SIG-M5 (cell line): ENCODE measurements around the gene TRMT1L.

Experiments
- DNase-seq: peaks from one replicate; lab custom pipeline; 2025; lab: John Stamatoyannopoulos, UW

Gene TRMT1L

DNA sequence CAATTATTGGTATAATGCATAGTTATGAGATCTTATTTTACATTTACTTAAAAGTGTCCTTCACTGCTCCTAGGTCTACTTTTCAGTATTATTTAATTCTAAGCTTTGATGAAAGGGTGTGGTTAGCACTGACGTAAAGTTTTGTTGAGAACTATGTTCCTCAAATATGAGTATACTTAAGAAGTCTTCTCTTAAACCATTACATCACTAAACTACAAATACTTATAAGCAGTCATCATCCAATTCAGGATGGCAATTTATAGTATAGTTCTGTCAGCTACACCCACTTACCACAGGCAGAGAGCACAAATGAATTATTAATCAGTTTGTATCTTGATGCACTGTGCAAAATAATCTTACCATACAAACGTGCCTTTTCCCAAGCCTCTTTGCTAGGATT, 27.0 kb downstream of the TRMT1L start:
- no peak for DNase-seq

DNA sequence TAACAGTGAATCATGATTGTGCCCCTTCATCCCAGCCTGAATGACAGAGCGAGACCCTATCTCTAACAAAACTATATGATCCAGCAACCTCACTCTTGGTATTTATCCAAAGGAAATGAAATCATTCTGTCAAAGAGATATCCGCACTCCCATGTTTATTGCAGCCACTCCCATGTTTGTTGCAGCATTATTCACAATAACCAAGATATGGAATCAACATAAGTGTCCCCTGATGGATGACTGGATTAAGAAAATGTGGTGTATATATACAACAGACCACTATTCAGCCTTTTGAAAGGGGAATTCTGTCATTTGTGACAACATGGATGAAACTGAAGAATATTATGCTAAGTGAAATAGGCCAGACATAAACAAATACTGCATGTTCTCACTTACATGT, 44.4 kb downstream of the TRMT1L start:
- no peak for DNase-seq

DNA sequence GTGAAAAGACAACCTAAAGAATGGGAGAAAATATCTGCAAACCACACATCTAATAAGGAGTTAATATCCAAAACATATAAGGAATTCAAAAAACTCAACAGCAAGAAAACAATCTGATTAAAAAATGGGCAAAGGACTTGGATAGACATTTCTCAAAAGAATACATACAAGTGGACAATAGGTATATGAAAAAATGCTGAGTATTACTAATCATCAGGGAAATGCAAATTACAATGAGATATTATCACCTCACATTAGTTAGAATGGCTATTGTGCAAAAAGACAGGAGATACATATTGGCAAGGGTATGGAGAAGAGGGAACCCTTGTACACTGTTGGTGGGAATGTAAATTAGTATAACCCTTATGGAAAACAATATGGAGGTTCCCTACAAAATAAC, 44.9 kb downstream of the TRMT1L start:
- DNase-seq = no peak

DNA sequence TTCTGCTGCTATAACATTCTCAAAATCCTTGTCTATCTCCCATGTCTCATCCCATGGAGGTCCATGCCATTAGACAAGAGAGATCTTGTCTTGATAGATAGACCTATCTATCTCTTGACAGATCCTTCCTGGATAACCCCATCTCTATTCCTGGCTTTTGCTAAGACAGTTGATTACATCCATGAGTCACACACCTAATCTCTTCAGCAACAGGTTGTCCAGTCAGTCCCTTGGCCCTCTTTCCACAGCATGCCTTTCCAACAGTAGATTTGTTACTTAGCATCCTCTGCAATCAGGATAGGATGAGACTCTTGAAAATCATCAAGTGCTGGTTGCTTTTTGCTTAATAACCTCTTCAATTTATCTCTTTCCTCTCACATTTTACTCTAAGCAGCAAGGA, 46.6 kb downstream of the TRMT1L start:
- DNase-seq = no peak

DNA sequence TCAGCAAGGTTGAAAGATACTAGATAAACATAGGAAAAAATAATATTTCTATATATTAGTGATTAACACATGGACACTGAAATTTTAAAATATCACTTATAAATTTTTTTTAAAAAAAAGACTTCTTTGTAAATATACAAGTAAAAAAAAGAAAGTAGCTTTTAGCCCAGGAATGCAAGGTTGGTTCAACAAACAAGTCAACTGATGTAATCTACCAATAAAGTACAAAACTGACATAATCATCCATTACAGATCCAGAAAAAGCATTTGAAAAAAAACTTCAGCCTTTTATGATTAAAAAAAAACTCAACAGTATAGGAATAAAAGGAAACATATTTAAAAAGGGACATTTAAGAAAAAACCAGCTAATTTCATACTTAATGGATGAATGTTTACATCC, 48.4 kb downstream of the TRMT1L start:
- no peak for DNase-seq

DNA sequence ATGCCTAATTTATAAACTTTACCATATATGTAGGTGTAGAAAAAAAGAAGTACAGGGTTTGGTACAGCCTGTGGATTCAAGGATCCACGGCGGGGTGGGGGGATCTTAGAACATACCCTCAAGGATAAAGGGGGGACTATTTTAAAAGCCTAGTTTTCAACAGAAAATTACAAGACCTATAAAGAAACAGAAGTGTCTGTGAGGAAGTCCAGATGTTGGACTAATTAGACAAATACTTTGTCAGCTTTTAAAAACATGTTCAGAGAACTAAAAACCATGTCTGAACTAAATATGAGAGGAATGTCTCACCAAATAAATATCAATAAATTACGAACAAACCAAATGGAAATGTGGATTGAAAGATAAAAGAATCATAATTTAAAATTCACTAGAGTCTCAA, 51.6 kb downstream of the TRMT1L start:
- DNase-seq = no peak

DNA sequence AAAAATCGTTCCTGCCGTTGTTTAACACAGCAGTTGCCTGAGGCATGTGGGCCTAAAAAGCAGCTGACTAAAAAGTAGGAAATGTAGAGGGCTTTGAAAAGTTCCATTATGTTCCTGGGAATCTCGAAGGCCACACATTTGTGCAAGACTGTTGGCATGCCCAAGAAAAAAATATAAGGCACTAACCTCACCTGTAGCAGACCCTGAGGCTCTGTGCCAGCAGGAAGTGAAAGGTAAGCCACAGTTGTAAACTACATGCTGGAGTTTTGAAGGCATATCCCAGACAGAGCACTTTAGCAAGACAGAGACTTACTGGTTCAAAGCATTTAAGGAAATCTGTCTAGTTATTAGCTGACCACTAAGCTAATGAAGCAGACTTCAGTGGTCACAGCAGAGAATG, 52.7 kb downstream of the TRMT1L start:
- no peak for DNase-seq

DNA sequence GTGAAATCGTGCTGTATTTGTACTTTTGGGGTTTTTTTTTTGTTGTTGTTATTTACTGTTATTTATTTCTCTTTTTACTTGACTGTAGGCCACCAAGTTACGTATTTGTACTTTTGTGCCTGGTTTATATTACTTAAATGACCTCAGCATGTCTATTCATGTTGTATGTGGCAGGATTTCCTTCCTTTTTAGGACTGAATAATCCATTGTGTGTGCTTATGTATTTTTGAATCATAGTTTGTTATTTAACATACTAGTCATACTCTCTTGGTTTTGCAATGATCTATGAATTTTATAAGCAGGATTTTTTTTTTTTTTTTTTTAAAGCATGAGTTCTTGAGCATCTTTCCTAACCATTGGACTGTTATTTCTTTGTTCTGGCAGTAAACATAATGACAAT, 60.2 kb downstream of the TRMT1L start:
- DNase-seq = no peak

DNA sequence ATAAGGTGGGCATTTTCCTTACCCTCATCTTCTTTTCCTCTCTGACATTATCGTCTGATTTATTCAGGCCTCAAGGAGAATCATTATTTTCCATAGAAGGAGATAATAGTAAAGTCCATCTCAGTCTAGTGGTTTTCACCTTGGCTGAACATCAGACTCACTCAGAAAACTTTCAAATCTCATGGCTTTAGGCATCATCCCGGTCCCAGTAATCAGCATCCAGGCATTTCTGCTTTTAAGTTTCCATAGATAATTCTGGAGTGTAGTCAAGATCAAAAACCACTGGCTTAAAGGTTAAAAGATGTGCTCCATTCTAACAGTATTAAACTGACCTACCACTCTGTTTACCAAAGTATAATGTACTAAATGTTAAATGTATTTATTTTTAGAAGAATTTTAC, 62.0 kb downstream of the TRMT1L start:
- DNase-seq = no peak

DNA sequence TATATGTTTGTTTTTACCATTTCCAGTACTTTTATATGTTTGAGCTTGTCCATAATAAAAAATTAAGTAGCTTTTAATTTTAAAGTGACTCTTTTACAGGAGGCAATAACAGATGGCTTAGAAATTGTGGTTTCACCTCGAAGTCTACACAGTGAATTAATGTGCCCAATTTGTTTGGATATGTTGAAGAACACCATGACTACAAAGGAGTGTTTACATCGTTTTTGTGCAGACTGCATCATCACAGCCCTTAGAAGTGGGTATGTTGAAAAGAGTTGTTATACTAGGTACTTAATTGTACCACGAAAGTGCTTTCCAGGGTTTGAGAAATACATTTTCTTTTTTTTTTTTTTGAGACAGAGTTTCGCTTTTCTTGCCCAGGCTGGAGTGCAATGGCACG, 65.3 kb downstream of the TRMT1L start:
- DNase-seq = no peak

DNA sequence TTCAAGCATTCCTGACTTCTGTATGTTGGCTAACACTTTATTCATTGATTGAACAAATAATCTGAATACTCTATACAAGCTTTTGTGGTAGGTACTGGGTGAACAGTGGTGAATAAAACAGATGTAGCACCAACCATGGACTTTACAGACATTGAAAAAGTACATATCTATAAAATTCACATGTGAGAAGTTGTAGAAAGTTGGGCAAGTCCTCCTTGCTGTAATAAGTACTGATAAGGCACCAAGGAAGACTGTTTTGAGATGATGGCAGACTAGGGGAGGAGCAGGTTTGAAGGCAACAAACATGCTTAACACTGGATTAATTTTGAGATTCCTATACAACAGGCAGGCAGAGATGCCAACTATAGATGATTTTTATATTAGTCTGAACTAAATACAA, 69.0 kb downstream of the TRMT1L start:
- no peak for DNase-seq

DNA sequence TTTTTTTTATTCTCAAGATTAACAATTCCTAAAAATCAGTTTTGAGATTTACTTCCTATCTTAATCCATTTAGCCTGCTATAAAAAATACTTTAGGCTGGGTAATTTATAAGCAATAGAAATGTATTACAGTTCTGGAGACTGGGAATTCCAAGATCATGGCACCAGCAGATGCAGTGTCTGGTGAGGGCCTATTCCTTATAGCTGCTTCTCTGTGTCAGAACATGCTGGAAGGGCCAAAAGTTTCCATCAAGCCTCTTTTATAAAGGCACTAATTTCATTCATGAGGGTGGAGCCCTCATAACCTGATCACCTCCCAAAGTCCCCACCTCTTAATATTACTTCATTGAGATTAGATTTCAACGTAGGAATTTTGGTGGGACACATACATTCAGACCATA, 69.7 kb downstream of the TRMT1L start:
- DNase-seq = no peak

DNA sequence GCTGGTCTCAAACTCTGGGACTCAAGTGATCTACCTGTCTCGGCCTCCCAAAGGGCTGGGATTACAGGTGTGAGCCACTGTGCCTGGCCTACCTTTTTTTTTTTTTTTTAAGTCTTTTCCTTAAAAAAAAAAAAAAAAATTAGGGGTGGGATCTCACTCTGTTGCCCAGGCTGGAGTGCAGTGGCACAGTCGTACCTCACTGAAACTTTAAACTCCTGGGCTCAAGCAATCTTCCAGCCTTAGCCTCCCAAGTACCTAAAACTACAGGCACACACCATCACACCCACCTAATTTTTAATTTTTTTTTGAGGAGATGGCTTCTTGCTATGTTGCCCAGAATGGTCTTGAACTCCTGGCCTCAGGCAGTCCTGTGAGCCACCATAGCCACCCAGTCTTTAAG, 72.9 kb downstream of the TRMT1L start:
- DNase-seq = no peak

DNA sequence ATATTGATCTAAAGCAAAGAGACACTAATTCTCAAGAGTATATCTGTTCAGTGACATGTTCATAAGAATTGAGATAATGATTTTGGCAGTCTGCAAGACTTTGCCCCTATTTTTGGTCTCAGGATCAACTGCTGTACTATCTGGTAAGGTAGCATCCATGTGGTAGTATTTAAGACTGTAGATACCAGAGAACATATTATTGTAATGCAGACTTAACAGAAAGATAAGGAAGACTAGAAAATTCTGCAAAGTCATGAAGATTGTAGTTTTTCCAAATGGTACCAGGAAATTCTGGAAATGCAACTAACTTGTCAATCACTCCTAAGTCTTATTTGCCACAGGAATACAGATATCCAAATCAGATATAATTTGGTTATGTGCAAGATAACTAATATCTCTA, 76.3 kb downstream of the TRMT1L start:
- no peak for DNase-seq

DNA sequence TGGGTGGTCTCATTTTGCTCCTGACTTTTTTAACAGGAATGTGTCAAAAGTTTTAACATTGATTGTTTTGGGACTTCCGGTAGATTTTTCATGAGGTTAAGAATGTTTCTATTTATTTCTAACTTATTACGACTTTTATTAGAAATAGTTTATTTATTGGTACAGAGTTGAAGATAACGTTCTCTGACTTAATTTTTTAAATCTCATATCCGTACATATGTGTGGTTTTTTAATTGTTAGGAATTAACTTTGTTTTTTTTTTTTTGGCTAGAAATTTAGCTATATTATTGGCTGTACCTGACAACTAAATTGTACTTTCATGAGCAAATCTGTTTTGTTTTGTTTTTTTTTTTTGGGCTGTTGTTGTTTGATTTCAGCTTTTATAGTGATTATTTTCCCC, 79.4 kb downstream of the TRMT1L start:
- no peak for DNase-seq

DNA sequence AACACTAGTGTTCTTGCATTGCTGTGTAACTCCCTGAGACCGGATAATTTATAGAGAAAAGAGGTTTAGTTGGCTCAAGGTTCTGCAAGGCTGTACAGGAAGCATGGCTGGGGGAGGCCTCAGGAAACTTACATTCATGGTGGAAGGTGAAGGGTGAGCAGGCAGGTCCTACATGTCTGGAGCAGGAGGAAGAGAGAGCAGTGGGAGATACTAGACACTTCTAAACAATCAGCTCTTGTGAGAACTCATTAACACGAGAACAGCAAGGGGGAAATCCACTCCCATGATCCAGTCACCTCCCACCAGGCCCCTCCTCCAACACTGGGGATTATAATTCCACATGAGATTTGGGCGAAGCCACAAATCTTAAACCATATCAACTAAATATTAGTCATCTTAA, 81.3 kb downstream of the TRMT1L start:
- no peak for DNase-seq

DNA sequence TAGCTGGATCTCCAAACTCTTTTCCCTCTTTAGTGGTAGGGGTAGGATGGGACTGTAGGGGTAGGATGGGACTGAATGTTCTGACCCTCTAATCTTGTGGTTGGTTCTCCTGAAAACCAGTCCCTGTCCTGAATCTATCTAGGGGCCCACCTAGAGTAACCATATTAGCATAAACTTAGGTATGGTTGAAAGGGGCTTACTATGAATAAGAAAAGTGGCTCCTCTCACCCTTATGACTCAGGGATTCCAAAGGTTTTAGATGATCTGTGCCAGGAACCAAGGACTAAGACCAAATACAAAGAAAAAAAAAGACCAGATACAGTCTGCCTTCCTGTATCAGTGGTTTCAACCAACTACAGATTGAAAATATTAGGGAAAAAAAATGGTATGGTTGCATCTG, 82.4 kb downstream of the TRMT1L start:
- DNase-seq = no peak

DNA sequence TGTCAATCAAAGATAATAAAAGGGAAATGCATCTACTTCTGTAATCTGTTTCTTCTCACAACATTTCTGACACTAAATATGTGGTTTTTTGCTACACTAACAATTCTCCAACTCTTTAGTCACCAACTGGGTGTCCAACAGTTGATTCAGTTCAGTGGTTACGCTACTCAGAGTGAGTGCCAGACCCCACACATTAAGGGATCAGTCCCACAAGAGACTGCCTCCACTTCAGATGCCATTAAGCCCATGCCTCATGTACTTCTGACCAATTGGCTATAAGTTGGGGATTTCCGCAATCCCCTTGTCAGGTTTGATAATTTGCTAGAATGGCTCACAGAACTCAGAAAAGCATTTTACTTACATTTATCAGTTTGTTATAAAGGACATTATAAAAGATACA, 83.0 kb downstream of the TRMT1L start:
- DNase-seq = no peak

DNA sequence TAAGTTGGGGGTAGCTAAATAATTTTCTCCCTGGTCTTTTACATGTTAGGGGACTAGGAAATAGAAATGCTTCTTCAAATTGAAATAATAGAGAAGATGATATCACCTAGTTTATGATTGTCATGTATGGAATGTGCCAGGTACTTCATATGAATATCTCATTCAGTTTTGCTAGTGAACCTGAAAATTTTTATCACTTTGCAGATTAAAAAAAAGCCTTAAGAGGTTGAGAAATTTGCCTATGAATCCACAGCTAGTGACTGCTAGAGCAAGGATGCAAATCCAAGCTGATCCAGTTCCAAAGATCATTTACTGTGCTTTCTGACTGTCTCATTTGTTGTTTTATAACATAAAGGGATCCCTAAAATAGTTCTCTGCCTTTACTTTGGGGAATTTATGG, 86.7 kb downstream of the TRMT1L start:
- DNase-seq = no peak

DNA sequence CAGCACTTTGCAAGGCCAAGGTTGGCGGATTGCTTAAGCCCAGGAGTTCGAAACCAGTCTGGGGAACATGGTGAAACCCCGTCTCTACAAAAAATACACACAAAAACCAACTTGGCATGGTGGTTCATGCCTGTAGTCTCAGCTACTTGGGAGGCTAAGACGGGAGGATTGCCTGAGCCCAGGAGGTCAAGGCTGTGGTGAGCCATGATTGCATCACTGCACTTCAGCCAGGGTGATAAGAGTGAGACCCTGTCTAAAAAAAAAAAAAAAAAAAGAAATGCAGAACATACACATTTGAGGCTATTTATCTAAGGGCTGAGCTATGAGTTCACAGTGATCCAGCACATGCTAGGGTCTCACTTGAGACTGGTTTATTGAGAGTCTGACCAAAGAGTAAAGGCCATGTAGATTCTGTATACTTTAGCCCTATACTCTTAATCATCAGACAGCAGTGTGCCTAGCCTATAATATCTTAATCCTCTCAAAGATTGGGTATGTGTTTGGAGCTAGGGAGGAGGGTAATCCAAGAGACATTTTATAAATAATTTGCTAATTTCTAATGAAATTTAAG, 87.5 kb downstream of the TRMT1L start:
- no peak for DNase-seq

DNA sequence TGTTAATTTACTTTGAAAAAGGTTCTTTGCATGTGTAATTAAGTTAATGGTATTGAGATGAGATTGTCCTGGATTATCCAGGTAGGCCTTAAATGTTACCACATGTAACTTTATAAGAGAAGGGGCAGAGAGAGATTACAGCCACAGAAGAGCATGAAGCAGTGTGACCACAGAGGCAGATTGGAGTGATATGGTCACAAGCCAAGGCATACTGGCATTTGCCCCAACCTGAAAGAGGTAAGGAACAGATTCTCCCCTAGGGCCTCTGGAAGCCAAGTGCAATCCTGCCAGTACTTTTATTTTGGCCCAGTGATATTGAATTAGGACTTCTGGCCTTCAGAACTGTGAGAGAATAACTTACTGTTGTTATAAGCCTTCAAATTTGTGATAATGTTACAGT, 88.4 kb downstream of the TRMT1L start:
- no peak for DNase-seq
